Effector CD4-positive, alpha-beta T cell (primary cell): ENCODE measurements around the gene KRTAP2-3. TPM values are rescaled to one million over a fixed set of nuclear protein-coding genes. Genes with fewer than 3 reads are reported as not detected.
"Not testable (repeated sequence)": the region's sequence is repeated elsewhere in the genome, so short reads cannot be mapped to it uniquely, and the experiment has no call there.

Source experiments
- DNase-seq: peaks from one replicate; pipeline ENCODE4 v3.0.0-alpha.2; 2020
- total RNA-seq: gene quantifications from one replicate; lab custom pipeline; 2026; lab: John Stamatoyannopoulos, UW

KRTAP2-3 gene
- total RNA-seq: not detected

GRCh38 chr17:41060052-41060604 lies at the start of gene KRTAP2-3:
Gene KRTAP2-3, minus strand, starts transcription at chr17:41060114. Its CDS starts 64 bp downstream, at chr17:41060050.
- no peak for DNase-seq

DNA sequence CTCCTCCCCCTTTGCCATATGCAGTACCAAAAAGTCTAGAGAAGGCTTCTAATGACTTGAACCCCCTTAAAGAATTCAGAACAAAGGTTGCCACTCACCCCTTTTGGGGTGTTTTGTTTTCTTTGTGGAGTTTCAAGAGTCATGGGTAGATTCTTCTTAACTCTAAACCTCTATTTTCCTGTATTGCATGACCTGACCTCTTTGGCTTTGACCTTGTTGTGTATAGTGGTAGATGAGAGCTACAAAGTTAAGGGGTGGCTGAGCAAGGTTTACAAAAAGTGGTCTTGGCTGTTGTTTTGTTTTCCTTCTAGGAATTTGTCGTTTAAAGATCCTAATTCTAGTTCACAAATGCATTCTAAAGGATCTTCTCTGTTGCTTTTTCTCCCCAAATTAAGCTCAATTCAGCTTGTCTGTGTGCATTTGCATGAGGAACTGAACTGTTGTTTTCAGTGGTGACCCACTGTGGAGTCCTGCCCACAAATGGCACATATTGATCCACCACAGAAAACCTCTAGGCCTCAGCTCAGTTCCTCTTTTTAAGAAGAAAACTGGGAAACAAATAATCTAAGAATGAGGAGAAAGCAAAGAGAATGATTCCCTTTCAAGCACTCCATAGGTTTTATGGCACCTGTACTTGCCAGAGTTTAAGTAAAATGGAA lies 48.9 kb upstream of the KRTAP2-3 start:
- DNase-seq: not testable (repeated sequence)

DNA sequence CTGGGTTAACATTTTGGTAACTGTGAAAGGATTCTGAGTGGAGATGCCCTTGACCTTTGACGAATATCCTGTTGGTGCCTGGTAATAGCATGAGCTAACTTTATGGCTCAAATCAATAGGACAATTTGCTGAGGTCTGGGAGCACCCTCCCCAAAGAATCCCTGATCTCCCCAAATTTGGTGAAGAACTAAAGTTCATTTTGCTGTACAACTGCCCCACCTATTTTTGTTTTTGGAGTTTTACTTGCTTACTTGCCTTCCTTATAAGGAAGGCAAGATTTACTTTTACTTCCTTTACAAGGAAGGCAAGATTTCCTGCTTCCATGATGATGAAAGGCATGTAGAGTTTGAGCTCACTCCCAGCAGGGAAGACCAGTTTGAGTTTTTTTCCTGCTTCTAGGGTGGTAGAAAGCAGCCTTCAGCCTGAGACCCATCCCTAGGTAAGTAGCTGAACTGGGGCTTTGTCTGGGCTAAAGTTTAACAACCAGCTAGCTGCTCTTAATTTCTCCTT lies 48.1 kb upstream of the KRTAP2-3 start:
- no peak for DNase-seq

- DNase-seq: not testable (repeated sequence)
Measured at GRCh38 chr17:41105347-41105746, 45.4 kb upstream of the KRTAP2-3 start, which contains the start of gene KRTAP4-9. Gene KRTAP4-9, plus strand, starts transcription at chr17:41105389. Its CDS starts 0 bp downstream, at chr17:41105389.

GRCh38 chr17:41104386-41105038 lies 44.6 kb upstream of the KRTAP2-3 start:
- not testable (repeated sequence) for DNase-seq

DNA sequence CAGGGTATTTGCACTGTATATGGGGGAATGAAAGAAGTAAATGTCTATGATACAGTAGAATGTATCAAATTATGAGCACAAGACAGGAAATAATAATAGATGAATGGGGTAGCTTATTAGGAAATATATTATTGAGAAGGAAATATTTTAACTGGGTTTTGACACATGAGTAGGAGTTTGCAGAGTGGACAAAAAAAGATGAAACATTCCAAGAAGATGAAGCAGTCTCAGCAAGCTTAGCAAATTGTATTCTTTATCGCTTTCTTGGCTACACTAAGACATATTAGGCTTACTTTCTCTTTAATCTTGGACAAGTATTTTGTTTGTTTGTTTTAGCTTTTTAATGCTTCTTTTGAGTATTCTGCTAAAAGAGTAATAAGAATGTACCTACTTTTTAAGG lies 44.0 kb upstream of the KRTAP2-3 start:
- no peak for DNase-seq

GRCh38 chr17:41101586-41102259 lies 41.8 kb upstream of the KRTAP2-3 start, which contains the start of gene KRTAP4-16:
Gene KRTAP4-16, minus strand, starts transcription at chr17:41102209. Its CDS starts 0 bp downstream, at chr17:41102209.
- no peak for DNase-seq

DNA sequence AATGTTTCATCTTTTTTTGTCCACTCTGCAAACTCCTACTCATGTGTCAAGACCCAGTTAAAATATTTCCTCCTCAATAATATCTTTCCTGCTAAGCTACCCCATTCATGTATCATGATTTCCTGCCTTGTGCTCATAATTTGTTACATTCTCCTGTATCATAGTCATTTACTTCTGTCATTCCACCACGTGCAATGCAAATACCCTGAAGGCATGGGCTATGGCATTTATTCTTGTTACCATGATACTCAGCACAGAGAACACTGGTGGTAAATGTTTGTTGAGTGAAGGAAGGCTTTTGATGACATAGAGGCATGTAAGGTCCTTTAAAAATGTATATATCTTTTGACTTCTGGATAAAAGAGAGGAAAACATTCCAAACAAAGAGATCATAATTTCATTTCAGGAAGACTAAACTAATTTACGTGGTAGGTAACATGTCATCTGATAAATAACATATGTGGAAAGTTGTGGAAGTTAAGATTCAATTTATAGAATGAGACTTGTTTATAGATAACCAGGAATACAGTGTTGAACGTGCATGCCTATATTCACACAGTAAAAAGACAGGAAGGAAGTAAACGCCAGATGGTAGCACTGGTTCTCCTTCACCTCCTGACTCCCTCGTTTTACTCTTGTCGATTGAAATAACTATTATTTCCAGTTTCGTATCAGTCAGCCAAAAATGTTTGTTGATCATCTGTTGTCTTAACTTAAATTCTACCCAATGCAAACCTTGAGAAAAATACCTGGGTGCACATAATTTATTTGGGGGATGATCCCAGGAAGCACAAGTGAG lies 40.0 kb upstream of the KRTAP2-3 start:
- not testable (repeated sequence) for DNase-seq

- no peak for DNase-seq
Measured at GRCh38 chr17:41098481-41098880, 38.6 kb upstream of the KRTAP2-3 start.

- no peak for DNase-seq
Measured at GRCh38 chr17:41098042-41098441, 38.1 kb upstream of the KRTAP2-3 start, which contains the start of gene KRTAP4-8. Gene KRTAP4-8, minus strand, starts transcription at chr17:41098142. Its CDS starts 58 bp downstream, at chr17:41098084.

- no peak for DNase-seq
Measured at GRCh38 chr17:41096055-41096454, 36.1 kb upstream of the KRTAP2-3 start.

- DNase-seq: not testable (repeated sequence)
Measured at GRCh38 chr17:41088760-41089352, 28.9 kb upstream of the KRTAP2-3 start.

- DNase-seq: not testable (repeated sequence)
Measured at GRCh38 chr17:41084100-41084856, 24.4 kb upstream of the KRTAP2-3 start, which contains the start of gene KRTAP4-7. Gene KRTAP4-7, plus strand, starts transcription at chr17:41084150. Its CDS starts 57 bp downstream, at chr17:41084207.

- not testable (repeated sequence) for DNase-seq
Measured at GRCh38 chr17:41083427-41083826, 23.5 kb upstream of the KRTAP2-3 start.

GRCh38 chr17:41082626-41083025 lies 22.7 kb upstream of the KRTAP2-3 start:
- no peak for DNase-seq

GRCh38 chr17:41076788-41077187 lies 16.9 kb upstream of the KRTAP2-3 start:
- DNase-seq: no peak

DNA sequence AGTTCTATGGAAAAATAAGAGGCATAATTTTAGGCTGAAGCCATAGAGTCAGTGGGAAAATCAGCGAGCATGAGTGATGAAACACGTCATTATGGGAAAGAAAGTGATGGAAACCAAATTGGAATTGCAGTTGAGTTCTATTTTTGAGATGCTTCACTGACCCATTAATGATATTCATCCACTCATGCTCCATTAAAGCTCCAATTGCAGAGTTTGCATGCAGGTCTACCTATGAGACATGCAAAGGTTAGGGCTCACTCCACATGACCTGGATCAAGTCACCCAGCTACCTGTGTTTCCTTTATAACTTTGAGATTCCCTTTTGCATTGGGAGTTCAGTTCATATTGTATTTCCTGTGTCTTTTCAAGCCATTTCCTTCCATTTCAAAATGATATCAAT lies 13.8 kb upstream of the KRTAP2-3 start:
- DNase-seq: no peak

- DNase-seq: no peak
Measured at GRCh38 chr17:41071606-41072360, 11.9 kb upstream of the KRTAP2-3 start.

GRCh38 chr17:41069031-41069430 lies 9.1 kb upstream of the KRTAP2-3 start:
- DNase-seq: no peak

DNA sequence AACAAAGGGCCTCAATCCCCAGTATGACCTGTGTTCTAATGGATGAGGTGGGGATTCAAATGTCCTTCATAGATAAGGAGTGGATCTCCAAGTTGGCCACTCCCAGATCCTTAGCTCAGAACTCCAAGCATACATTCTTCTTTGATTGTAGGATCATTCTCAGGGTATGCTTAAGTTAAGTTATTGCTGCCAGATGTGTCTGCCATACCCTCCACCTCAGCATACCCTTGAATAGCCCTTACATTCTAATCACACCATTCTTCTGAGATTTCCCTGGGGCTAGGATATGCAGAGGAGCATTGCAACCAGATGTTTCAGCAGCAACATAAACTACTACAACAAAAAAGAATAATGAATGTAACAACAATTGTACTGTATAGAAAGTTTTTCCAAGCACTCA lies 7.4 kb upstream of the KRTAP2-3 start:
- no peak for DNase-seq
